SH-SY5Y (cell line): Measurements from ENCODE around the gene SMG9.

Source experiments
- GATA2 ChIP-seq: IDR thresholded peaks from 2 replicates; pipeline ENCODE4 v1.6.1; 2011; ENCODE audit warnings: mild to moderate bottlenecking, low read depth, low read length
- GATA3 ChIP-seq: IDR thresholded peaks from 2 replicates; pipeline ENCODE4 v1.6.1; 2011; ENCODE audit warnings: low read depth, mild to moderate bottlenecking, low read length, moderate library complexity

GRCh38 chr19:43726736-43727592 is 27.8 kb downstream of the SMG9 start:
- TF ChIP-seq GATA2 (no peak), GATA3 (no peak)
